GM12878 (cell line): Measurements from ENCODE around the gene DNAJC4. TPM values are rescaled to one million over a fixed set of nuclear protein-coding genes. Genes with fewer than 3 reads are reported as not detected.

Experiments used
- BCLAF1 ChIP-seq: fragments of 450-650 bp; IDR thresholded peaks from 2 replicates; pipeline ENCODE4 v1.6.1; 2017; ENCODE audit warnings: antibody characterized with exemption, mild to moderate bottlenecking, moderate library complexity
- BHLHE40 ChIP-seq, 2 experiments: fragments of 450-650 bp in 1 of 2; IDR thresholded peaks; 2 replicates each; pipeline ENCODE4 v1.6.1; 2011 to 2017; ENCODE audit warnings: low read depth in 2 of 2, borderline replicate concordance in 1 of 2, improper control_type of control experiment in 1 of 2, low read length in 1 of 2, mild to moderate bottlenecking in 1 of 2
- CREM ChIP-seq: IDR thresholded peaks from 2 replicates; pipeline ENCODE4 v1.6.1; 2014; ENCODE audit warnings: antibody characterized with exemption, low read depth
- ESRRA ChIP-seq: IDR thresholded peaks from 2 replicates; pipeline ENCODE4 v1.6.1; 2012; ENCODE audit warnings: mild to moderate bottlenecking, low read length, improper control_type of control experiment
- FOXM1 ChIP-seq: IDR thresholded peaks from 2 replicates; pipeline ENCODE4 v1.6.1; 2012; ENCODE audit warnings: low read depth, mild to moderate bottlenecking, inconsistent platforms, low read length, moderate library complexity
- MTA2 ChIP-seq: fragments of 450-650 bp; IDR thresholded peaks from 2 replicates; pipeline ENCODE4 v1.6.1; 2016; ENCODE audit warnings: low read depth, mild to moderate bottlenecking, moderate library complexity
- MYB ChIP-seq: fragments of 150-350 bp; IDR thresholded peaks from 2 replicates; pipeline ENCODE4 v1.6.1; 2014; ENCODE audit warnings: mild to moderate bottlenecking, low read depth, low read length, borderline replicate concordance
- PRDM15 ChIP-seq: fragments of 450-650 bp; formaldehyde crosslinking; IDR thresholded peaks from 2 replicates; pipeline ENCODE4 v1.4.0; 2020; ENCODE audit warnings: mild to moderate bottlenecking, moderate library complexity
- RAD21 ChIP-seq: IDR thresholded peaks from 2 replicates; pipeline ENCODE4 v1.6.1; 2011; ENCODE audit warnings: mild to moderate bottlenecking, low read depth, low read length, moderate library complexity; ENCODE audit not compliant: insufficient read depth
- RELA ChIP-seq: fragments of 450-650 bp; IDR thresholded peaks from 2 replicates; pipeline ENCODE4 v1.8.0; 2014; ENCODE audit warnings: borderline replicate concordance; ENCODE audit not compliant: partially characterized antibody
- SPI1 ChIP-seq: IDR thresholded peaks from 2 replicates; pipeline ENCODE4 v1.6.1; 2011; ENCODE audit warnings: low read depth, mild to moderate bottlenecking, low read length, moderate library complexity, borderline replicate concordance; ENCODE audit not compliant: insufficient read depth
- TBL1XR1 ChIP-seq: IDR thresholded peaks from 2 replicates; pipeline ENCODE4 v1.6.1; 2012; ENCODE audit warnings: low read depth, low read length, improper control_type of control experiment
- USF2 ChIP-seq: IDR thresholded peaks from 2 replicates; pipeline ENCODE4 v1.6.1; 2011; ENCODE audit warnings: low read depth, low read length, improper control_type of control experiment, borderline replicate concordance
- ZBED1 ChIP-seq: IDR thresholded peaks from 2 replicates; pipeline ENCODE4 v1.6.1; 2016; ENCODE audit warnings: borderline replicate concordance
- polyA plus RNA-seq, 11 experiments: library from polyadenylated mRNA; depleted of rRNA in 4 of 11; unstranded in 6 of 11; stranded (reverse) in 5 of 11; fragments of >200 nt; fragmentation: Nextera tagmentation in 4 of 11; fragmentation: Illumina TruSeq in 1 of 11; extraction: Ambion mirVana in 4 of 11; extraction: Trizol in 1 of 11; gene quantifications; 1 replicate in 1 of 11; 2 replicates in 10 of 11; pipeline versions ENCODE4 v1.2.1 to v1.2.3, GENCODE V29; 2011 to 2016; ENCODE audit warnings: inconsistent platforms in 2 of 11, missing spikeins in 2 of 11, low read depth in 1 of 11
- total RNA-seq, 4 experiments: library from RNA; depleted of rRNA in 3 of 4; stranded (reverse); fragments of >200 nt in 3 of 4; fragmentation: Illumina TruSeq in 1 of 4; extraction: Trizol in 1 of 4; gene quantifications; 2 replicates each; pipeline versions ENCODE4 v1.2.1 to v1.2.3, GENCODE V29; 2013 to 2021

Gene DNAJC4
- total and polyA plus RNA-seq, 10 of the 15 experiments (the other 5 are each of a cell fraction or from before 2014, with no cell fraction given), result 3.7 to 64.9 (median 30.1) TPM

- TF ChIP-seq MYB, result no peak
- TF ChIP-seq USF2, result no peak
- no peak for TF ChIP-seq FOXM1
- TF ChIP-seq RELA, result no peak
- no peak for TF ChIP-seq CREM
- peak; percentile 72 to 86; a peak in 3 of 4 replicates for TF ChIP-seq BHLHE40 (IDR thresholded peaks at IDR 0.05; ENCODE audit: borderline replicate concordance in 1 of 2, low read depth in 2 of 2, low read length in 1 of 2)
- no peak for TF ChIP-seq TBL1XR1
- TF ChIP-seq BCLAF1, result no peak
- TF ChIP-seq RAD21, result no peak
- peak; percentile 56; the same call in 1 of the 2 replicates for TF ChIP-seq SPI1
- no peak; the same call in 1 of the 2 replicates for TF ChIP-seq PRDM15 (CRISPR knock-in tag)
- no peak; the same call in 1 of the 2 replicates for TF ChIP-seq ZBED1
- TF ChIP-seq MTA2, result 0 out of 2 replicates have a peak, but pooled peaks have one; percentile 11
- no peak for TF ChIP-seq ESRRA
Observed at GRCh38 chr11:64206457-64207255, 23.7 kb upstream of the DNAJC4 start, which contains the start of gene FERMT3 (continued).
